Stimulated activated CD4-positive, alpha-beta T cell treated with anti-CD3 and anti-CD28 coated beads, Interleukin-12 subunit alpha, Interleukin-12 subunit beta, amount 100 ng/mL, for 24 hours (primary cell): ENCODE data around the gene FOXP1.

Experiments
- DNase-seq, 2 experiments: peaks; one replicate each; pipeline ENCODE4 v3.0.0-alpha.2; 2020; ENCODE audit warnings: low read depth in 2 of 2

The FOXP1 gene

GRCh38 chr3:71428841-71429596, 154.5 kb downstream of the FOXP1 start:
- no peak for DNase-seq

DNA sequence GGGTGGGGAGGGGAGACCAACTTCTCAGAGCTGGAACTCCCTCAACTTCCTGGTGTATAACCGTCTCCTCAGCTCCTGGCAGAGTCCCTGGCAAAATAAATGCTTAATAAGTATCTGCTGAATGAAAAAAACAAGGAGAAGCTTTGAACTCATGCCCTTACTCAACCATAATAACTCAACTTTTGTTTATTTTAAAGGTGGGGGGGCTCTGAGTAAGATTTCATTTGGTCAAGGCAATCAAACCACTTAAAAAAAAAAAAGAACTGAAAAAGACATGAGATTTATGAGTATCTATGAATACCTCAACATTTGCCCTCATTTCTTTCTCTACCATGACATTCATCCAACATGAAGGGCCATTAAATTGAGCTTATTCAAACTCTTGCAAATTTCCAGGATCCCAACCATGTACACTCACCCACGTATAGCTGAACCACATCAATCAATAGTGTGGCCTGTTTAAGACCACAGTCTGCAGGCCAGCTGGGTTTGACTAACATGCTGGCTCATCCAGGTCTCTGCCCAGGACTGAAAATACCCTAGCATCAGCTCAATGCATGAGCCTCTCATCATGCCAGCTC, 157.9 kb downstream of the FOXP1 start:
- DNase-seq, result no peak

DNA sequence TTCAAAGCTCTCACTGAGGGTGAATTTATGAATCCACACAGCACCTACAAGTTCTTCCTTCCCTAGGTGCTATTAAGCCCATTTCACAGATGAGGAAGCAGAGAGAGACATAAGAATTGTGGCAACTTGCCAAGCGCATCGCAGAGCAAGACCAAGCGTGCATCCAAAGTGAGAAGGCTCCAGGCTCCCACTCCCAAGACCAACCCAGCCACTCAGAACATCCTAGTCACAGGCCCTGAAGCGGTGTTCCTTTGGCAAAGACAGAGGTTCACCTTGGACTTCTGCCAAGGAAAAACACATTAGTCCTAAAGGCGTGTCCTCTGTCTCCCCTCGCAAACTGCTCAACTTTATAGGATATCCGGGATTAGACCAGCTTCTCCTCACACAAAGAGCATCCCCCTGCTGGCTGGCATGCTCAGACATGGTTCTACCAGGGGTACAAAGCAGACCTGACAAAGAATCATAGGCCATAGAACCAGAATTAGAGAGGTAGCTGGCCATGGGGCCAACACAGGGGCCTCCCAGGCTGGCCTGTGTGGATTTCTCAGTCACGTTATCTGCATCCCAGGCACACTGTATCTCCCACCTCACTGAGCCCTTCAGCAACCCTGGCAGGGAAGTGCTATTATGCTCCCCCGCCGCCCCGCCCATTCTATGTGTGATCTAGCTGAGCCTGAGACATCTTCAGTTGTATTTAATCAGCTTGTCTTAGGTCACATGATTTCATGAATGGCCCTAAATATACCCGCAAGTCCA, 160.2 kb downstream of the FOXP1 start:
- DNase-seq, result no peak

DNA sequence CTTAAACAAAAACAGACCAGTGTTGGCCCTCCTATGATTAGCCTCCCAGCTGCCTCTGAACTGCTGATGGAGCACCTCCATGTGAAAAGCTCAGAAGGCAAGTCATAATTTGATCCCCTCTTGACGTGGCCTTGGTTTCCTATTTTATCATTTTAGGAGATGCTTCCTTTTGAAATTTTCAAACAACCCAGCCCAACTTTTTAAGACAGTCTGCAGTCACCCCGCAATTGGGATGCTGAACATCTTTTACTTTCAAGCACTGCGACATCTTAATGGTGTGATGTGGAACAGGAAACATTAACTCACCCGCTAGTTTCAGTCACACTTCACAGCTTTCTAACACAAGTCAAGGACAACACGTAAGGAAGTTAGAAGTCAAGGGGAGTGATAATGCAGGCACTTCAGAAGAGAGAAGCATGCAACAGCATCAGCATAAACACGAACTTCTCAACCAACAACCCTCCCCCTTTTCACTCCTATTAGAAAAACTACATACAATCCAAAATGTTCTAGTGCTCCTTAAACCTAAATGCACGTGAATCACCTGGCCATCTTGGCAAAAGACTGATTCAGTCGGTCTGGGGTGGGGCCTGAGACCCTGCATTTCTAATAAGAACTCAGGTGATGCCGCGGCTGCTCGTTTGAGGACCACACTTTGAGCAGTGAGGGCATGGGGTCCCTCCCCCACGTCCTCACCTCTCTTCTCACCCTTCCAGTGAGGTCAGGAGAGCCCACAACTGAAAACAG, 161.5 kb downstream of the FOXP1 start:
- DNase-seq, result no peak

DNA sequence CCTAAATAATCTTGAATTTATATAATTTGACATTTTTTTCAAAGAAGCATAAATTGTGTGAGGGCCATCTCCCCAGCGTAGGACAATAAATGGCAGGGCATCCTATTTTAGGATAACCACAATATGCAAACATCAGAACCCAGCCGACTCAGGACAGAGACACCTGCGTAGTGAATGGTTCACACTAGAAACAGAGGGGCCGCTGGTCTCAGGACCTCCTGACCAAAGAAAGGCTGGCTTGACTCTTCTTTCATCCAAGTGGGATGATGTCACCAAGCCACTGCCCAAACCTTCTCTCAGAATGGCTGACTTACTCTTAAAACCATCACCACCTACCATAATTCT, 162.1 kb downstream of the FOXP1 start:
- no peak for DNase-seq

DNA sequence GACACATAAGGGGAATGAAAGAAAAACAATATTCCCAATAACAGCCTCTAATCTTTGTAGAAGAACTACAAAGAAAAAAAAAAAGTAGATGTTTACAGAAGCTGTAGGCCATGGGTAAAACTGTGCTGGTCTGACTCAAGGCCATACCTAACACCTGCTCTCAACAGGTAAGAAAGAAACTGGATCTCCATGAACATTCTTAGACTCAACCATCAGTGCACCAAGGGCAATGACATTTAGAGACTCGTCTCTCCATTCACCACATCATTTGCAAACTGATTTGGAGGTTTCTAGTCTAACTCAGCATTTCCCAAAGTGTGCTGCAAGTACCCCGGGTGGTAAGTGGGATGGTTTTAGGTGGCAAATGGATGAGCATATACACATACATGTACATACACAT, 164.2 kb downstream of the FOXP1 start:
- DNase-seq, result no peak

GRCh38 chr3:71417791-71418190, 165.7 kb downstream of the FOXP1 start:
- no peak for DNase-seq

DNA sequence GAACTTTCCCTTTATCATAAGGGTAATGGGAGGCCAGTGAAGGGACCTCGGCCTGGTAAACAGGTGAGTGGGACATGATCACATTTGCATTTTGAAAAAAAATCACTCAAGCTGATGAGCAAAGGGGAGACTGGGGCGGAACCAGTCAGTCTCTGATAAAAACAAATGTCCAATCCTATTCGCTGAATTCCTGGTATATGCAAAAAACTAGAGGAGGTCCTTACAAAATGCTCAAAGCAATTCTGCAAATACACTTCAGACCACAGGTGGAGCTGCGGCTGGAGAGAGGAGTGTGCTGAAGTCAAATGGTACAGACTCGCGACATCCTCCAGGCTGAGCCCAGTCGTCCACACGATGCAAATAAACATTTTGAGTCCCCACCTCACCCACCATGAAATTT, 166.7 kb downstream of the FOXP1 start:
- no peak for DNase-seq

DNA sequence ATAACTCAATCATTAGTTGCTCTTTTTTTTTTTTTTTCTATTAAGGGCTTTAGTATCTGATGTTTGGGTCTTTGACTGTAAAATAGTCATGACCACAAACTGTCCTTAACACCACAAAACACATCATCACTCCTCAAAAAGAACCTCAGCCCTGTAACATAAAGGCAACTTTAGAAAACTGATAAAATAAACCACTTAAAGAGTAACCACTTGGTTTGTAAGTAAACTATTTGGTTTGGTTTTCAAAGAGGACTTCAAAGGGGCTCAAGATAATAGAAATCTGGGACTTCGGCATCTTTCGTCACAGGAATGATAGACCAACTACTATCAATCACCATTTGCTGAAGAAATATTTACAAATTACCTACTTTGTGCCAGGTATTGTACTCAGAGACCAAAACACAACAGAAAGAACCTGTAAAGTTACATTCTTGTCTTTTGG, 167.8 kb downstream of the FOXP1 start:
- no peak for DNase-seq

DNA sequence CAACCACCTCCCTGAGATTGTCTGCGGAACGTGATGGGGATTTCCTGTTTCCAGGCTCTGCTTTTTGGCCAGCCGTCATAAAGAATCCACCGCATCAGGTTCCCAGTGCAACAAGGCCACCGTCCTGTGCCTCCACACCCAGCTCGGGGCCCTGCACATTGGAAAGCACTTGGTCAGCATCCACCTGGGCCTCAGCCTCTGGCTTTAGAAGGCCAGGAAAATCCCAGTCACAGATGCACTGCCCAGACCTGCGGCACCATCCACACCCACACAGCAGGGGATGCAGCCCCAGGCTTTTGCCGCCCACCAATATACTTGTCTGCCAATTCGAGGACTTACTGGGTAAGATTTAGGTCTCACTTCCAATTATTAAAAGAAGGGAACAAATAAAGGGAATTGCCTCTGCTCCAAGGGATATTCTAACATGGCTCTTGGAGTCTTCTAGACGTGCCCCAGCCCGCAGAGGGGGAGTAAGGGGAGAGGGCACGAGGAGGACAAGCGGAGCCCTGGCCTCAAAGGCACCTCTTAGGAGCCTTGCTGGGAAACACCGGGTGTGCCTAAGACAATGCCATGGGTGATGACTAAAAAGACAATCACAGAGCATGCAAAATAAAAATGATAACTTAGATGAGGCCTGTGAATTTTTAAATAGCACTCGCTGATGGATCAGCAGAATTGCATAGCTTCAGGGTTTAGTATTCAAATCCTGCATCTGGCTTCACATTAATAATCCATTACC, 169.2 kb downstream of the FOXP1 start:
- DNase-seq, result no peak

- DNase-seq, result no peak
These were observed 170.0 kb downstream of the FOXP1 start for GRCh38 chr3:71413572-71413971.

DNA sequence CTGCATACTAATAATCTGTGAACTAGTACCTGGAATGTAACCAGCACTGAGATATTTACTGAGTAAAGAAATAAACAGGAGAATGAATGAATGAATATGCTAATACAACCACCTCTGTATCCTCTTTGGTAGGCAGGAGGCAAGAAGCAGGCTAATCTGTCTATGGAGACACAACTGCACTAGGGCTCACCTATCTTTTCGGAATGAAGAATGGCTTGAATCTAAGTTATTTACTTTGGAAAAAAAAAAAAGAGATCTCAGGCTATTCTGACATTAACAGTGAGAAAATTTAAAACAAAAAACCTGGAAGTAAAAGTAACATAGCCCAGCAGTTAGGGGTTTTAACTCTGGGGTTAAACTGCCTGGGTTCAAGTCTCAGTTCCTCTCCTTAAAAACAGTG, 174.2 kb downstream of the FOXP1 start:
- DNase-seq, result no peak

GRCh38 chr3:71408903-71409302, 174.6 kb downstream of the FOXP1 start:
- no peak for DNase-seq

- no peak for DNase-seq
These were observed 175.7 kb downstream of the FOXP1 start for GRCh38 chr3:71407823-71408222.

DNA sequence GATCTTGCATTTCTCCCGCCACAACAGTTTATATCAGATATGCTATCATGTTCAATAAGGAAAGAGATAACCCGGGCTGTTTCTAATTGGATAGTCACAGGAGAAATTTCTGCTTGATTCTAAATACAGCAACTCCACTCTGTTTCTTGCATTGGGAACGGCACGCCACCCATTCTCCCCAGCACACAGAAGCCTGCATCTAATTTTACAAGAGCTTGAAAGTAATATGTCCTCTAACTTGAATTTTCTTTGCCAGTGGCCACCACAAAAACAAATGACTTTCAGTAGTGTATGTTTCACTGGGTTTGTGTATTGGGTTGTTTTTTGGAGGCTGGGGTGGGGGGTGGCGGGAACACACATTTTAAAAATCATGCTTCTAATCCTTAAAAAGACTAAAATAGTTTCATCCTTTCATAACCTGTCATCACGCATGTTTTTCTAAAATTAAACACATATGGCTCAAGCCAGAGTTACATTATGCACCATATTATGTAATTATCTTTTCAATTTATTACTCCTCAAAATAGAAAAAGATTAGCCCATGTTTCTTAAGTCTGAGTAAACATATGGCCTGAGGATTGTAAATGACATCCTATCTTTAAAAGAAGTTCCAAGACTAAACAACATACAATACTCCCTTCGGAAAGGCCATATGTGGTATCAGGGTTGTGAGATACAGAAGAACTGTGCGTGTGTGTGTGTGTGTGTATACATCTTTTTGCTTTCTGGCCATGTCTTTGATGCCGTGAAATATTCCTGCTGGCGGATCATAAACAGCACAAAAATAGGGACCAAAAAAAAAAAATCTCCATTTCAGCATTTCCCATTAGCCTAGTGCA, 176.3 kb downstream of the FOXP1 start:
- DNase-seq, result no peak

DNA sequence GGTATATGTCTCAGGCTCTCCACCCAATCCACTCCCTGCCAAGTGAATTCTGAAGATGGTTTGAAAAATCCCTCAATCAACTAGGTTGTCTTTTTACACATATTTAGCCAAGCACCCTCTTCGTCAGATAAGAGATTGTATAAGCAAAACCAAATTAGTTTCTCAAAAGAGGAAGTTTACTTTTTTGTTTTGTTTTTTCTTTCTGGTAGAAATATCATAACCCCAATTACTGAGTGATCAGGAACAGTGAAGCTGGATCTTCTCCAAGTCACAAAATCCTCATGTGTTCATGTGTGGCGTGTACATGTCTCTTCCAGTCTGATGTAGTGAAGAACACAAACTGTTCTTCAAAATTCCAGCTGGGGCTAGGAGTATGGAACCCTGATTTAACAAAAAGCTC, 180.6 kb downstream of the FOXP1 start:
- no peak for DNase-seq

DNA sequence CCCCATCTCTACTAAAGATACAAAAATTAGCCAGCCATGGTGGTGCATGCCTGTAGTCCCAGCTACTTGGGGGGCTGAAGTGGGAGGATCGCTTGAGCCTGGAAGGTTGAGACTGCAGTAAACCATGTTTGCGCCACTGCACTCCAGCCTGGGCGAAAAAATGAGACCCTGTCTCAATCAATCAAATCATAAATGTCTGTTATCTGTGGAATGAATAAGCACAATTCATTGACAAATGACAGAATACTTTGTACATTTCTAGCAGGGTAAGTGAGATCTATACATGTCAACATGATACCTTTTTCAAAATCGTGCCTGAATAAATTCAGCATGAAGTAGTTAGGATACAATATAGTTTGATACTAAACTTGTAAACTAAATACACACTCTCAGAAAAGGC, 181.2 kb downstream of the FOXP1 start:
- no peak for DNase-seq

- no peak for DNase-seq
These were observed 181.8 kb downstream of the FOXP1 start for GRCh38 chr3:71401695-71402231.

GRCh38 chr3:71400986-71401451, 182.5 kb downstream of the FOXP1 start:
- DNase-seq, result no peak

DNA sequence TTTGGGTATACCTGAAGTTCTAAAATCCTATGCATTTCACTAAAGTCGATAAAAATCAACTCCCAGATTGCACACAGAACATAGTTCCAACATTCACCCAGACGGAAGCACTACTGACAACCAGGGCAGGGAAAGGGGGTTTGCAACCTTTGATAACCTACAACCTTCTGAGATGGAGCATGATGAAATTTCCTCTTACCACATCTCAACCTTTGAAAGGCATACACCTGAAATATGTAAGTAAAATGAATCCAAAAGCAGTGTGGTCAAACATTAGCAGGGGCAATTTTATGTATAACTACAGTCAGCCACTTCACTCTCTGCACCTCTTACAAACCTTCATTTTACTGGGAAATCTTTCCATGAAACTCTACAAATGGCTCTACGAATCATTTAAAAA, 184.1 kb downstream of the FOXP1 start:
- no peak for DNase-seq
